Keratinocyte (primary cell): ENCODE measurements around the gene LYL1. TPM values are rescaled to one million over a fixed set of nuclear protein-coding genes. Genes with fewer than 3 reads are reported as not detected.

Experiments
- DNase-seq: peaks from one replicate; pipeline ENCODE4 v3.0.0-alpha.2; 2011; ENCODE audit warnings: low read depth, missing footprints, low spot score
- FAIRE-seq: peaks from 2 replicates; lab custom pipeline; 2011; peaks lifted over from hg19 to GRCh38; lab: Jason Lieb, UNC
- H2AFZ ChIP-seq: 2 replicates; pipeline ENCODE4 v1.6.0; 2012; ENCODE audit warnings: low read length, control low read depth, inconsistent platforms; ENCODE audit not compliant: control insufficient read depth
- H3K27ac ChIP-seq: 2 replicates; pipeline ENCODE4 v1.5.1; 2011; ENCODE audit warnings: low read length; ENCODE audit not compliant: control insufficient read depth, insufficient read depth
- H3K27me3 ChIP-seq: 3 replicates; pipeline ENCODE4 v1.6.0; 2011; ENCODE audit warnings: low read length; ENCODE audit not compliant: control insufficient read depth, insufficient read depth; ENCODE audit errors: extremely low read depth
- H3K36me3 ChIP-seq, 2 experiments: 2 replicates in 1 of 2; 3 replicates in 1 of 2; pipeline ENCODE4 v1.5.1; 2011; ENCODE audit warnings: low read length in 2 of 2, mild to moderate bottlenecking in 1 of 2; ENCODE audit not compliant: control insufficient read depth in 2 of 2, insufficient read depth in 2 of 2; ENCODE audit errors: extremely low read depth in 1 of 2
- H3K4me1 ChIP-seq: 3 replicates; pipeline ENCODE4 v1.5.1; 2011; ENCODE audit warnings: low read length; ENCODE audit not compliant: control insufficient read depth, insufficient read depth; ENCODE audit errors: extremely low read depth
- H3K4me2 ChIP-seq: 3 replicates; pipeline ENCODE4 v1.6.0; 2011; ENCODE audit warnings: low read depth, low read length; ENCODE audit not compliant: control insufficient read depth, insufficient read depth; ENCODE audit errors: extremely low read depth
- H3K4me3 ChIP-seq, 3 experiments: fragments of 200-600 bp in 1 of 3; sonication (generic) in 1 of 3; 2 replicates in 2 of 3; 3 replicates in 1 of 3; pipeline ENCODE4 v1.5.1; 2011 to 2016; ENCODE audit warnings: low read length in 3 of 3, mild to moderate bottlenecking in 3 of 3, control low read depth in 2 of 3, inconsistent platforms in 1 of 3, low read depth in 1 of 3, mixed read lengths in 1 of 3, mixed run types in 1 of 3, moderate library complexity in 1 of 3; ENCODE audit not compliant: control insufficient read depth in 2 of 3, insufficient read depth in 2 of 3; ENCODE audit errors: extremely low read depth in 1 of 3
- H3K79me2 ChIP-seq: 2 replicates; pipeline ENCODE4 v1.6.0; 2012; ENCODE audit warnings: low read length; ENCODE audit not compliant: control insufficient read depth, insufficient read depth
- H3K9ac ChIP-seq: 3 replicates; pipeline ENCODE4 v1.6.0; 2011; ENCODE audit warnings: low read length; ENCODE audit not compliant: control insufficient read depth, insufficient read depth; ENCODE audit errors: extremely low read depth
- H3K9me1 ChIP-seq: 3 replicates; pipeline ENCODE4 v1.6.0; 2011; ENCODE audit warnings: low read length; ENCODE audit not compliant: control insufficient read depth, insufficient read depth; ENCODE audit errors: extremely low read depth
- H3K9me3 ChIP-seq: 2 replicates; pipeline ENCODE4 v1.5.1; 2012; ENCODE audit warnings: low read depth, low read length; ENCODE audit not compliant: control insufficient read depth
- H4K20me1 ChIP-seq: 3 replicates; pipeline ENCODE4 v1.6.0; 2011; ENCODE audit warnings: low read length; ENCODE audit not compliant: control insufficient read depth, insufficient read depth; ENCODE audit errors: extremely low read depth
- CTCF ChIP-seq, 3 experiments: IDR thresholded peaks in 1 of 3; conservative IDR thresholded peaks in 1 of 3; optimal IDR thresholded peaks in 1 of 3; 2 replicates in 2 of 3; 3 replicates in 1 of 3; pipeline versions ENCODE3 to v1.5.1; 2011; ENCODE audit warnings: low read length in 3 of 3, mild to moderate bottlenecking in 3 of 3, moderate library complexity in 2 of 3, control low read depth in 1 of 3, inconsistent platforms in 1 of 3; ENCODE audit not compliant: insufficient read depth in 2 of 3; ENCODE audit errors: extremely low read depth in 1 of 3
- EZH2 ChIP-seq: IDR thresholded peaks from one replicate; pipeline ENCODE4 v1.6.1; 2012; ENCODE audit warnings: inconsistent platforms, mild to moderate bottlenecking, low read length, moderate library complexity
- dilution Hi-C: fragments of 300-500 bp; cut with MboI; formaldehyde crosslinking; loops from one replicate; pipeline ENCODE4 v1.7.0; 2020; ENCODE audit warnings: low sequenced_read_pairs; ENCODE audit not compliant: extremely low pct_ligation_motif_present
- polyA plus RNA-seq, 5 experiments: library from polyadenylated mRNA; depleted of rRNA in 3 of 5; stranded (reverse) in 3 of 5; stranded (forward) in 1 of 5; unstranded in 1 of 5; fragments of >200 nt; gene quantifications; 1 replicate in 1 of 5; 2 replicates in 3 of 5; 3 replicates in 1 of 5; pipeline versions ENCODE4 v1.2.1 to v1.2.3, GENCODE V29; 2011 to 2012; ENCODE audit warnings: missing spikeins in 2 of 5, low read depth in 1 of 5, low replicate concordance in 1 of 5

LYL1 gene
- polyA plus RNA-seq, 1 donor (not counting 4 experiments of a cell fraction or from before 2014, with no cell fraction given), result 0.07 TPM

DNA sequence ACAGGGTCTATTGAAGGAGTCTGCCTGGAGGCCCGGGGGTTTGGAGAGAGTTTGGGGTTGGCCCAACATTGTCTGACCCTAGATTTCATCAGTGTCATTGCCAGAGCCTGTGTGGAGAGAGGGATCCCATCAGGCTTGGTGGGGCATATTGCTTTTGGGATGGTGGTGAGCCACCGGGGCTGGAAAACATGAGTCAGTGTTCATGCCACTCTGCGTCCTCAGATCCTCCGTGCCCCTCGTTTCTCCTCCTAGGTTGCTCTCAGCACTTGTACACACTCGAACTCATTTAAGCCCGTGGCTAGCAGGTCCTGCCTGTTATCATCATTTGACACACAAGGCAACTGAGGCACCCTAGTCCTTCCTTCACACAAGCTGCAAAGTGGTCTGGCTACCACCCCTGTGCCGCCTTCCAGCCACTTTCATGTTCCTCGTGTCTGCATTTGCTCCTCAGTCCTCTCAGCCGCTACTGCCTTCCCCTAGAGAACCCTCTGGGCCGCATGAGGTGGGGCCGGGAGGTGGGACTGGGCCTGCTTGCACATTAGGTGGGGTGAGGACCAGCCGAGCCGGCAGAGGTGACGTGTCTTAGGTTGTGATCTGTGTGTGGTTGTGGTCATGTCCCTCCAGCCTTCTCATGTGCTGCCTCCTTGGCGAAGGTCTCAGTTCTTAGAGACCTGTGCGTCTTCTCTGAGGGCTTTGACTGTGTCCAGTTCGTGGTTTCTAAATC, 19.1 kb upstream of the LYL1 start:
- H3K27ac ChIP-seq, result no peak overlapping the region
- peaks cover 27% of the 10 kb centered on the region for H4K20me1 ChIP-seq

GRCh38 chr19:13120817-13121216, 18.2 kb upstream of the LYL1 start:
- DNase-seq (no peak), FAIRE-seq (no peak)
- Histone ChIP-seq H3K27ac (no peak overlapping the region), H3K4me3 (no peak overlapping the region), H3K36me3 (peaks cover 16 to 27% of the 10 kb centered on the region in 2 experiments), H3K9ac (no peak overlapping the region), H3K9me1 (no peaks in the 10 kb centered on the region), H2AFZ (no peak overlapping the region), H3K4me1 (peaks cover 21% of the 10 kb centered on the region), H3K4me2 (no peak overlapping the region), H3K79me2 (peaks cover 76% of the 10 kb centered on the region), H4K20me1 (peaks cover 22% of the 10 kb centered on the region), H3K27me3 (no peaks in the 10 kb centered on the region), H3K9me3 (no peaks in the 10 kb centered on the region)
- dilution Hi-C loops, result no loop called here
- TF ChIP-seq CTCF (optimal IDR thresholded peaks at IDR 0.05 in 1 of 3, IDR thresholded peaks at IDR 0.05 in 1 of 3, conservative IDR thresholded peaks at IDR 0.05 in 1 of 3; ENCODE audit: extremely low read depth in 1 of 3, insufficient read depth in 2 of 3, low read length in 3 of 3) (no peak), EZH2 (no peak)

More for the DNA sequence above, 19.1 kb upstream of the LYL1 start:
- no peak overlapping the region for H3K4me2 ChIP-seq
- H2AFZ ChIP-seq, result no peak overlapping the region
- DNase-seq (no peak), FAIRE-seq (no peak)
- no peaks in the 10 kb centered on the region for H3K27me3 ChIP-seq
- H3K79me2 ChIP-seq, result peaks cover 80% of the 10 kb centered on the region
- peaks cover 20% of the 10 kb centered on the region for H3K4me1 ChIP-seq
- H3K4me3 ChIP-seq, result no peak overlapping the region
- no peak overlapping the region for H3K9ac ChIP-seq
- no peaks in the 10 kb centered on the region for H3K9me1 ChIP-seq
- peaks cover 18 to 27% of the 10 kb centered on the region in 2 experiments for H3K36me3 ChIP-seq
- no peaks in the 10 kb centered on the region for H3K9me3 ChIP-seq
- dilution Hi-C loops, result no loop called here
- TF ChIP-seq EZH2, result no peak
- no peak for TF ChIP-seq CTCF (optimal IDR thresholded peaks at IDR 0.05 in 1 of 3, IDR thresholded peaks at IDR 0.05 in 1 of 3, conservative IDR thresholded peaks at IDR 0.05 in 1 of 3; ENCODE audit: extremely low read depth in 1 of 3, insufficient read depth in 2 of 3, low read length in 3 of 3)
